NCI-H524 treated with DMSO at 0.1 percent for 48 hours (cell line): ENCODE measurements around the gene WFDC12.

ENCODE experiments used
- DNase-seq: peaks from one replicate; lab custom pipeline; 2025; lab: John Stamatoyannopoulos, UW

The WFDC12 gene

GRCh38 chr20:45090481-45090880 is 33.8 kb downstream of the WFDC12 start:
- DNase-seq, result no peak

- no peak for DNase-seq
These were observed 36.0 kb downstream of the WFDC12 start for GRCh38 chr20:45088247-45088646.

DNA sequence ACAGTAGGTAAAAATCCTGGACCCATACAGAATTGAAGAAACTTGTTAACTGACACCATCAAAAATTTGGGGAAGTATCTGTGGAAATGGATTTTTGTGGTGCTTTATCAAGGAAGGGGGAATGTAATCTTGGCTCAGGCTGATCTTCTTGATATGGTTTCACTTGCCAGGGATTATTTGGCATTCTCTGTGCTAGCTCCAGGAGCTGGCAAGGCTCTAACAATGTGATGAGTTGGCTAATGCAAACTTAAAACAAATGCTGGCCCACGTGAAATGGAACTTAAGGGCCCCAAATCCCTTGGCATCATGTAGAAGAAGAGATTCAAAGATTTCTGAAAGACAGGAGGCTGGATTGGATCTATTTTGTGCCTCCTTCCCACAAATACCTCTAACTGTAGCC is 36.5 kb downstream of the WFDC12 start:
- DNase-seq, result no peak

- no peak for DNase-seq
These were observed 37.0 kb downstream of the WFDC12 start for GRCh38 chr20:45087097-45087790.

DNA sequence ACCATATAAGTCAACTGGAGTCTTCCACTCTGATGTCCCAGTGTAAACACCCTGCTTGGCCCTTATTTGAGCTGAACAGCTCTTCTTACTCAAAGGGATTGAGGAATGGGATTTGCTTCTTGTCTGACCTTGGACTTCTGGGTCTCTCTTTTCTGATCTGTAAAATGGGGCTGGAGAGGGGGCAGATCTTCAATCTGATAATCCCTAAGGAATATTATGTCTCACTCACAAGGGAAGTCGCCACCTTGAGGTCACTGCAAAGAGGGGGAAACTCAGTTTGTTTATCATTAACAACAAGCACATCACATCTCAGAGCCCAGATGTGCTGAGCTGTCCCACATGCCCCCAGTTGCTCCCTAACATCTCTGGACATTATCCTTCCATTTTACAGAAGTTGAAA is 38.4 kb downstream of the WFDC12 start:
- no peak for DNase-seq

- no peak for DNase-seq
These were observed 39.0 kb downstream of the WFDC12 start for GRCh38 chr20:45085289-45085688.

DNA sequence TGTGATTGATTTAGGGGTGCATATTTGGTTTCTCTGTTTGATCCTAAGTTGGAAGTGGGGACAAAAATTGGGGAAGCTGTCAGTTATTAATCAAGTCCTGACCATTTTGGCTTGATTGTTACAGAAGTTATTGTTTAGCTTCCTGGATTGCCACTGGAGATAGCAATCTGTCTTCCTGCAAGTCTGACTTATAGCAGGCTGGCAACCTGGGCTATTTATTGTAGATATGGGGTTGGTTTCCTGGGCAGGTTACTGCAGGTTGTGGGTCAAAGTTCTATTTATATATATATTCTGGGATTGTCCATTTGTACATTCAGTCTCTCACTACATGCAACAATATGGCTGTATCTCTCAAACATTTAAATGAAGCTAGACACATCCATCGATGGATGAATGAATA is 41.1 kb downstream of the WFDC12 start:
- DNase-seq, result no peak

DNA sequence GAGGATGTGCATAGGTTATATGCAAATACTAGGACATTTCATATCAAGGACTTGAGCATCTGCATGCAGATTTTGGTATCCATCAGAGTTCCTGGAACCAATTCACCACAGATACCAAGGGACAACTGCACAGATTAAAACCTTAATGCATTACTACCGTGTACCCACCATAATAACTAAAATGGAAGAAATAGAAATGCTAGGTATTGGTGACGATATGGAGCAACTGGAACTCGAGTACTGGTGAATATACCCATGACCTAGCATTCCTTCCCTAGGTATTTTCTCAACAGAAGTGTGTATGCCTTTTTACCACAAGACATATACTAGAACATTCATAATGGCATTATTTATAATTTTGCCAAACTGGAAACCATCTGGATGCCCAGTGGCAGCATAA is 41.8 kb downstream of the WFDC12 start:
- no peak for DNase-seq

DNA sequence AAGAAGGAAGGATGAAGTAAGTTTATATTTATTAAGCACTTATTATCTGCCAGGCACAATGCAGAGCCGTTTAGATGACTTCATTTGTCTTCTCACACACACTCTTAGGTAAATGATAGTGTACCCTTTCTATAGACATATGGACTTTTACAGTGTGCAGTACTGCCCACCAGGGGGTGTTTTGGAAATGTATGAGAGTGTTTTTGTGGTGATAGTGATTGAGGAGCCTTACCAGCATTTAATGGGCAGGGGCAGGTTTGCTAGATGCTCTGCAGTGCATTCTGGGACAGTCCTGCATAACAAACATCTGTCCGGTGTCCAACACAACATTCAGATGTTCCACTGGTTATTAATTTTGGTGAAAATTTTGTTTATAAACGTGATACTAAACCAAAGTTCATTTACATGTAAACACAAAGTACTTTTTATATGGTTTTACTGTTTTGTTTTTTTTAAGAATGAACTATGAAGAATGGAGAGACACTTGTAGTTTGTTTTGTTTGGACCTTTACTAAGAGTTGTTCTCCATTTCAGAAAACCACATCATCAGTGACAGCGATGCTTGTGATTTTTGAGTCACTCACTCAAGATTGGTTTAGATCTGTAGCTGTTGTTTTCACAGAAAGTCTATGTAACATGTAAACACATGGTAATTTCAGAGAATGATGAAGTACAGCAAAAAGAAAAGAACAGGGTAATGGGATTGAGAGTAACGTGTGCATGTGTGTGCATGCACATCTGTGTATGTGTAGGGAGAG is 43.2 kb downstream of the WFDC12 start:
- no peak for DNase-seq

GRCh38 chr20:45077559-45077958 is 46.7 kb downstream of the WFDC12 start:
- no peak for DNase-seq
